Raji (cell line): ENCODE results near the gene WDR82.

Experiments
- POLR2A ChIP-seq: IDR thresholded peaks from 2 replicates; pipeline ENCODE4 v1.6.1; 2011; ENCODE audit warnings: low read depth, low read length, control low read depth; ENCODE audit not compliant: insufficient read depth

The WDR82 gene

DNA sequence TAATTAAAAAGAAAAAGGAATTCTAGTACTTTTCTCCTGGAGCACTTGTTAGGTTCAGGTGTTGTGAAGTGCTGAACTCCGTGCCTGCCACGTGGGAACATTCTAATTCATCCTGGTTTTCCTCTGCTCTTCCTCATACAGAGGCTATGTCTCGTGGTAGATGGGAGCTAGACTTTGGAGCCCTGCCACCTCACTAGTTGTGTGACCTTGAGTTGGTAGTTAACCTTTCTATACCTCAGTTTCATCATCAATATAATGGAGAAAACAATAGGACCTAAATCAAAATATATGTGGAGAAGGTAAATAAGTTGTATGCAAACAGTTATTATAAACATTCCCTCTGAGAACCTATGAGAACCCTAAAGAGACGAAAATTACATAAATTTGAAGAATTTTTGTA is 69.9 kb downstream of the WDR82 start:
- TF ChIP-seq POLR2A, result no peak

DNA sequence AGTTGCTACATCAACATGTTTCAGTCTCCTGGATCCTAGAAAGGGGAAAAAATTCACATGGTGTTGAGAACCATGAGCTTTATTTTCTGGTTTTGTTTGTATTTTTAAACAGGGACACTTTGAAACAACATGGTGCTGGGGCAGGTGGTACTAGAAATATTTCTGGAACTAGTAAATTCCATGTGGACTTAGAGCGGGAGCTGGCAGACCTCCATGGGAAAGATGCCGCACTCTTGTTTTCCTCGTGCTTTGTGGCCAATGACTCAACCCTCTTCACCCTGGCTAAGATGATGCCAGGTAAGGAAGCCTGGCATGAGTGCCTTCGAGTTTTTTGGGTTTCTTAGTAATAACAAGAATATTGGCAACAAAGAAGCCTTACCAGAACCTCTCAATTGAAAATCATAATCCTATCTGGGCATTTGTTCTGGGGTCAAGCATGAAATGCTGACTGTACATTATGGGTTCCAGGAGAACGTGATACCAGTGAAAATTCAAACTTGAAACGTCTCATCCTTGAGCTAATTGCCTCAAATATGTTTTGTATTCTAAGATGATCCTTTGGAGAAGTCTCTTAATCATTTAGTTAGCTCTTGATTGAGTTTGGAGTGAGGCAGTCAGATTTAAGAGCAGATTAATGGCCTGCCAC is 72.6 kb downstream of the WDR82 start:
- TF ChIP-seq POLR2A, result no peak
